HPDE6-E6E7 (cell line): ENCODE data around the gene UEVLD.

Experiments used
- DNase-seq: peaks from one replicate; pipeline ENCODE4 v3.0.0; 2011; ENCODE audit warnings: missing footprints; ENCODE audit errors: extremely low spot score

Gene UEVLD

DNA sequence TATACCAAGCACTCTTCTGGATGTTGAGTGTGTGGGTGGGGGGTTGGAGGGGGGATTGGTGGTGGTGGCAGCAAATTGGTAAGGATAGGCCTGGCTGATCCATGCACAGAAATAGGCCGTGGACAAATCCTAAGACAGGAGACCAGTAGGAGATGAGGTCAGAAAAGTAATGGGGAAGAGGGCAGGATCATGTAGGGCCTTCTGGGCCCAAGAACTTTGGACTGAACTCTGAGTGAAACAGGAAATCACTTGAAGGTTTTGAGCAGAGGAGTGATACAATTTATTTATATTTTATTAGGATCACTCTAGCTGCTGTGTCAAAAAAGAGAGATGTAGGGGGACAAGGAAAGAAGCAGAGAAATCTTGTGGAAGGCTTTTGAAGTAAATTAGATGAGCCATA is 90.5 kb downstream of the UEVLD start:
- DNase-seq: no peak

- no peak for DNase-seq
Observed at GRCh38 chr11:18495703-18496102, 92.8 kb downstream of the UEVLD start.

DNA sequence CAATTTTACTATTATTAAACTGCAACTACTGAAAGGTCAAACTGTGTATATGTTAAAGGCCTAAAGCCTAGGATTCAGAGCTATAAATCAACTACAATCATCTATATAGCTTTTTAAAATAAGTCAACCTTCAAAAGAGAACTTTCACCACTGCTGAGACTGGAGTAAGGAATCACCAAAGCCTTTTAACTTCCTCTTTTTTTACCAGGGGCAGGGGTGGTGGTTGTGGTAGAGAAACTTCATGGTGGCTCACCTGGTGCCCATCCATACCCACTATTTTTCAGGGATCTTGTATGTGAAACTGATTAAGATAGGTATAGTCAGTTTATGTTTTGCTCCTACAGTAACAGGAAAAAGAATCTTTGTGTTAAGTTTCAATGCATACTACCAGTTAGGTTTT is 93.3 kb downstream of the UEVLD start:
- DNase-seq: no peak

- DNase-seq: no peak
Observed at GRCh38 chr11:18493310-18493709, 95.2 kb downstream of the UEVLD start.

GRCh38 chr11:18492888-18493287 is 95.6 kb downstream of the UEVLD start:
- DNase-seq: no peak

DNA sequence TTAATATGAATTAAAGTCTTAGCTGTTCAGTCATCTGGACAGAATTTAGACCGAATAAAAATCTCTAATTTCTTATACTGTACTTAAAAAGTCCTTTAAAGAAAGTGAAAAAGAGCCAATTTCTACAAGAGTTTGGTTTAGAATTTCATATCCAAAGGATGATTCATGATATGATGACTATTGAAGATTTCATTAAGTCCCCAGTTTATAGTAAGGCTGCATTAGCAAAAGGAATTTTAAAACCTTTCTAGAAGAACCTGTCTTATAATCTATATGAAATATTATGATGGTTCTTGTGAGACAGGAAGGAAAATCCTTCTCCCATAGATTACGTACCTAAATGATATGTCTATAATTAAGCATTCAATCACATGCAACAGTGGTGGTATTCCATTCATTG is 96.6 kb downstream of the UEVLD start:
- DNase-seq: no peak

DNA sequence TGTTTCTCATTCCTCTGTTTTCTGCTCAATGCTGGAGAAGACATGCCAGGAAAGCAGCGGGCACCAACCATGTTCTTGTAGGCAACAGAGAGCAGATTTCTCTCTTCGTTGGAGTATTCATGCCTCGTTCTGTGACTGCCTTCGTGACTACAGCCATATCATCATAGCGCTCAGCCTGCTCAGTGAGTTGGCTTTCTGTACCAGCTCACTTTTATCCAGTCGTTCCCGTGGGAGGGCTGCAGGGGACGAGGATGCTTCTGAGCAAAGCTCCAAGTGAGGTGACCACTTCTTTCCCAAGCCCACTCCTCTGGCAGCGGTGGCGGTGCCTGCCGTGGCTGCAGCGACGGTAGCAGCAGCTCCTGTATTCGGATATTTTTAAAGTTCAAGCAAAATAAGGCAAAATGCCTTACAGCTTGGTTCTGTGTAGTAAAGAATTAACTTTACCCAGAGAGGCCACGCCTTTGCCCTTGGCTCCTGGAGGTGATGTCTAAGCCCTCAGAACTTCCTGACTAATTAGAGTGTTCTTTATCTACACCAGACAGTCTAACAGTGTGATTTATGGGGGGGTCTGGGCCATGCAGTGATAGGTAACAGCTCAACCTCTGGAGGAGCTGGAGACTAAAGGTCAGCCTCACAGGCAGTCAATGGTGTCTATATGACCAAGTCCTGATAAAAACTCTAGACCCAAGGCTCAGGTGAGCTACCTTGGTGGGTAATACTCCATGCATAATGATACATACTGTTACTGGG is 97.6 kb downstream of the UEVLD start:
- DNase-seq: no peak

GRCh38 chr11:18490319-18490718 is 98.2 kb downstream of the UEVLD start:
- no peak for DNase-seq

DNA sequence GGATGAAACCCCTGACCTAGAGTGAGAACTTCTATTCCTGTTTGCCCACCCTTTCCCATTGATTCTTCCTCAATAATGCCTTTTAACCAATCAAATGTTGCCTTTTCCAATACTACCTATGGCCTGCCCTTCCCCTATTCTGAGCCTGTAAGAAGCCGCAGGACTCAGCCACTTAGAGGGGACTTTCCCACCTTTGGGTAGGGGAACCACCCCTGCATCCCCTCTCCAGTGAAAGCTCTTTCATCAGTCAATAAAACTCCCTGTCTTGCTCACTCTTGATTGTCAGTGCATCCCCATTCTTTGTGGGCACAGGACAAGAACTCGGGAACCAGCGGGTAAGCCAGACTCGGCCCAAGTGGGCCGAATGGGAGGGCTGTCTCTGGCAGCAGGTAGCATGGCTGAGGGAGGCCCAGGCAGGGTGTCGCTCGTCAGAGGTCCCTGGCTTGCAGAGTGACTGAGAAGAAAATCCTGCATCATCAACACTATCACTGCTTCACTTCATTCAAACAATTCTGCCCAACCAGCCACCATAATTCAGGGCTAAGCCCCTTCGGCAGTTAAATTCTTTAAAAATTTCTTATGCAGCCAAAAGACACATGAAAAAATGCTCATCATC is 102.5 kb downstream of the UEVLD start:
- DNase-seq: no peak
